ENCODE measurements around the gene OGFOD3.

OGFOD3 gene

DNA sequence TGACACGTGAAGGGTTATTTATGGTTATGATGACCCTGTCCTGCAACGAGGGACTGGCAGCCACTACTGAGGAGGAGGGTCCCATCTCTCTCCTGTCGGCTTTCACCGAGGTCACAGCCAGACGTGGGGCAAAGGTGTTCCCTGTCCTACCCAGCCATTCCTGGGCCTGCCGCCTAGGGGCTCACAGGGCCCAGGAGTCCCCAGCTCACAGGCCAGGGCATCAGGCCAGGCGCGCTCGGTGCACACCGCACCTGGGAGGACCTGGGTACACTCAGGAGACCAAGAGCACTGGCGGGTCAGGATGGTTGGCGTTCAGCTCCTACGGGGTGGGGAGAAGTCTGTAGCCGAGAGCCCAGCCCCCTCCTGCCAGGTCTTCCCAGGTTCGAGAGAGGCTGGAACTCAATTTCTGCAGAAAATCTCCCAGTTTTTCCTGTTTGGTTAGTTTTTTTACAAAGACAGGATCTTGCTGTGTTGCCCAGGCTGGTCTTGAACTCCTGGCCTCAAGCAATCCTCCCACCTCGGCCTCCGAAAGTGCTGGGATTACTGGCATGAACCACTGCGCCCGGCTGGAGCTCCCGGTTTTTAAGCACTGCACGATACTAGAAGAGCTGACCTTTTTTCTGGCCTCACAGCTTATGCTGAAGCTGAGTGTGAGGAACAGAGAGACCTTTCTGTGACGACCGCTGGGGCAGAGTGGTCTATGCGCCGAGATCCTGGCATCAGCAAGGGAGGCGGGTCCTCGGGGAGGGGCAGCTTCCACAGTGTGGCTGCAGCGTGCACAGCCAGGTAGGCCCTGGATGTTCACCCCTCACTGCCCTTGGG lies 24.5 kb upstream of the OGFOD3 start:
- DNase-seq (ENCODE audit: extremely low spot score): no peak
- TF ChIP-seq, protein P1, sequence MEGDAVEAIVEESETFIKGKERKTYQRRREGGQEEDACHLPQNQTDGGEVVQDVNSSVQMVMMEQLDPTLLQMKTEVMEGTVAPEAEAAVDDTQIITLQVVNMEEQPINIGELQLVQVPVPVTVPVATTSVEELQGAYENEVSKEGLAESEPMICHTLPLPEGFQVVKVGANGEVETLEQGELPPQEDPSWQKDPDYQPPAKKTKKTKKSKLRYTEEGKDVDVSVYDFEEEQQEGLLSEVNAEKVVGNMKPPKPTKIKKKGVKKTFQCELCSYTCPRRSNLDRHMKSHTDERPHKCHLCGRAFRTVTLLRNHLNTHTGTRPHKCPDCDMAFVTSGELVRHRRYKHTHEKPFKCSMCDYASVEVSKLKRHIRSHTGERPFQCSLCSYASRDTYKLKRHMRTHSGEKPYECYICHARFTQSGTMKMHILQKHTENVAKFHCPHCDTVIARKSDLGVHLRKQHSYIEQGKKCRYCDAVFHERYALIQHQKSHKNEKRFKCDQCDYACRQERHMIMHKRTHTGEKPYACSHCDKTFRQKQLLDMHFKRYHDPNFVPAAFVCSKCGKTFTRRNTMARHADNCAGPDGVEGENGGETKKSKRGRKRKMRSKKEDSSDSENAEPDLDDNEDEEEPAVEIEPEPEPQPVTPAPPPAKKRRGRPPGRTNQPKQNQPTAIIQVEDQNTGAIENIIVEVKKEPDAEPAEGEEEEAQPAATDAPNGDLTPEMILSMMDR (IDR thresholded peaks at IDR 0.05; ENCODE audit: control extremely low read depth, extremely low read depth, low read depth, missing control alignments): no peak
- ChIA-PET POLR2A (interaction anchor here (0.7 kb wide), 1 partner anchor 15 kb away, joined by 3 read pairs; no protein-coding TSS in a partner anchor), CTCF (interaction anchor here (1.4 to 2.8 kb wide), 2 partner anchors 18 to 111 kb away, joined by 3 to 12 read pairs; no protein-coding TSS in a partner anchor)

- ChIA-PET CTCF (interaction anchor here (1.0 to 2.8 kb wide), 3 partner anchors 17 to 112 kb away, joined by 3 to 12 read pairs (median 3); no protein-coding TSS in a partner anchor), POLR2A (interaction anchor here (0.7 kb wide), 1 partner anchor 16 kb away, joined by 3 read pairs; no protein-coding TSS in a partner anchor)
- no peak for DNase-seq (ENCODE audit: extremely low spot score)
- TF ChIP-seq, protein P1 (IDR thresholded peaks at IDR 0.05; ENCODE audit: control extremely low read depth, extremely low read depth, low read depth, missing control alignments): no peak
Measured at GRCh38 chr17:82441691-82442487, 23.5 kb upstream of the OGFOD3 start.

DNA sequence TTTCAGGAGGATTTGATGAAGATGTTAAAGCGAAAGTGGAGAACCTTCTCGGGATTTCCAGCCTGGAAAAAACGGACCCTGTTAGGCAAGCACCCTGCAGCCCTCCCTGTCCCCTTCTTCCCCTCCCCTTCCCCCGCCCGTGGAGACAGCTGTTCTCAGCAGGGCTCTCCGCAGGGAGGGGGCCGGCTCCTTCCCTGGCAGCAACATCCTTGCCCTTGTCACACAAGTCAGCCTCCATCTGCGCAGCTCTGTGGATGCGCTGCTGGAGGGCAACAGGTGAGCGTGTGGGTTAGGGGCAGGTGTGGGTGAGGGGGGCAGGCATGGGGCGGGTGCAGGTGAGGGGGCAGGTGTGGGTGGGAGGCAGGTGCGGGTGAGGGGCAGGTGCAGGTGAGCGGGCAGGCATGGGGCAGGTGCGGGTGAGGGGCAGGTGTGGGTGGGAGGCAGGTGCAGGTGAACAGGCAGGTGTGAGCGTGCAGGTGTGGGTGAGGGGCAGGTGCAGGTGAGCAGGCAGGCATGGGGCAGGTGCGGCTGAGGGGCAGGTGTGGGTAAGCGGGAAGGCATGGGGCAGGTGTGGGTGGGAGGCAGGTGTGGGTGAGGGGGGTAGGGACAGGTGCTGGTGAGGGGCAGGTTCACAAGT lies 22.7 kb upstream of the OGFOD3 start:
- ChIA-PET CTCF (interaction anchor here (1.0 kb wide), 1 partner anchor 24 kb away, joined by 3 read pairs; no protein-coding TSS in a partner anchor), POLR2A (no interaction called here)
- TF ChIP-seq, protein P1 (IDR thresholded peaks at IDR 0.05; ENCODE audit: control extremely low read depth, extremely low read depth, low read depth, missing control alignments): no peak
- no peak for DNase-seq (ENCODE audit: extremely low spot score)

GRCh38 chr17:82440469-82440981 lies 22.1 kb upstream of the OGFOD3 start:
- TF ChIP-seq, protein P1 (IDR thresholded peaks at IDR 0.05; ENCODE audit: control extremely low read depth, extremely low read depth, low read depth, missing control alignments): no peak
- CTCF ChIA-PET: no interaction called here
- POLR2A ChIA-PET: no interaction called here
- no peak for DNase-seq (ENCODE audit: extremely low spot score)

DNA sequence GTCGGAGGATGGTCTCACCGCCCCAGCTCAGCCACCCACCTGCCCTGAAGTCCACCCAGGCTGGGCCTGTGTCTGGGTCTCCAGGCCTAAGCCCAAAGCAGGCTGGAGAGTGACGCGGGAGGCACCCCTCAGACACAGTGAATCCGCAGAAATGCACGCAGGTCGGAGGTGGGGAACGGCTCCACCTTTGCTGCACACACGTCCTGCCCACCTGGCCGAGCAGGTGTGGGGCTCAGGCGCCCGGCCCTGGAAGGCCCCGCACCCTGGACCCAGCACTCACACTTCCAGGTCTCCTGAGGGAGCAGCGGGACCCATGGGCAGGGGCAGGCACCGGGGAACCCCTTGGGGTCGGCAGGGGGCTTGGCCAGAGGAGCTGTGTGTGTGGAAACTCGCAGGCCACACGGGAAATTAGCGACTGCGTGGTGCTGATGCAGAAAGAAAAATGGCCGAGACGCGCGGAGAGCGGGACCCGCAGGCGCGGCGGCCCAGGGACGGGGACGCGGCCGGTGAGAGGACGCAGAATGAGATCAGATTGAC lies 21.5 kb upstream of the OGFOD3 start:
- ChIA-PET CTCF (interaction anchor here (0.8 kb wide), 1 partner anchor 203 kb away, joined by 3 read pairs; no protein-coding TSS in a partner anchor), POLR2A (no interaction called here)
- no peak for DNase-seq (ENCODE audit: extremely low spot score)
- TF ChIP-seq, protein P1 (IDR thresholded peaks at IDR 0.05; ENCODE audit: control extremely low read depth, extremely low read depth, low read depth, missing control alignments): no peak
